NOMO-1 treated with DMSO at 0.1 percent for 48 hours (cell line): ENCODE data around the gene UGT8.
"Not testable (repeated sequence)": the region's sequence is repeated elsewhere in the genome, so short reads cannot be mapped to it uniquely, and the experiment has no call there.

Experiments
- DNase-seq: peaks from one replicate; lab custom pipeline; 2025; ENCODE audit not compliant: unreplicated experiment; lab: John Stamatoyannopoulos, UW

UGT8 gene

DNA sequence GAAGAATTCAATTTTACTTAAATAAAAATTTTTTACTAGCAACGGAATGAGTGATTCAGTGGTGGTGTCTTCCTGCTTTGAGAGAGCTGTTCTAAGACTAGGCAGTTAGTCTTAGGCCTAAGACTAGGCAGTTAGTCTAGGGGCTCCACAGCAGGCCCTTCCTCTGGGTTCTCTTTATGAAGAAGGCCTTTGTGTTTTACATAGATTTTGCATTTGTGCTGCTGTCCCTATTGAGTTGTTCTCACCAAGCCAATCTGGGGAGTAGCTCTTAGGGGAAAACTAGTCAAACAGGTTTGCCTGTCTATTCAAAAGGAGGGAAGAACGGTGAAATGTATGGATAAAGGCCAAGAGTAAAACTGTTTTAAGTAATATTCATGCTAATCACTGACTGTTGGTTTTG lies 7.6 kb downstream of the UGT8 start:
- no peak for DNase-seq

DNA sequence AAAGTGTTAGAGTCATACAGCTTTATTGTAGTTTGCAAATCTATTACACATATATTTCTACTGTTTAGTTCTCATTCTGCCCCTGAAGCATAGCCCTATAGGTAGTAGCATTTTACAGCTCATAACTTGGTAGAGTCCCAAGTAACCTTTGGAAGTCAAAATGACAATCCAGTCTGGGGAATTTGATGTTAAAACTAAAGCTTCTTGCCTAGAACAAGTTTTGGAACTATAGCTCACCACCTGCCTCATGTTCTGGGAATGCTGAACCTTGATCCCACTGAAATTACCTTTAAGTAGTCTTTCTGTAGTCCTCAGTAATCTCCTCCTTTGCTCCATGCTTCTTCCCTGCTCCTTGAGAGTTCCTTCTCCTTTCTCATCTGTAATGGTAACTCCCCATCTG lies 8.4 kb downstream of the UGT8 start:
- no peak for DNase-seq

DNA sequence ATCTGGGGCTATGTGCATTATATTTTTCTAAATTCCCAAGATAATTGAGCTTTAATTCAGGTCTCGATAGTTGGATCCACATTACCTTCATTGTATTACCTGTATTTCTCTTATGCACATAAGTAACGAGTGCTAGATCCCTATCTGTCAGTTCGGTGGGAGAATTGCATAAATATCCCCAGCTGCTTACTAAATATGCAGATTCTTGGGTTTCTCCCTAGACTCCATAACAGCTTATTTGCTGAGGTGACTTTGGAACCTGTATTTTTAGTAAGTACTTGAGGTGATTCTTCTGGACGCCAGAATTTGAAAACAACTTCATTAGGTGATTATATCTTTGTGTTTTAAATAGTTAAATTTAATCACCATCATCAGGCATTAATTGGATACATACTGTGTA lies 15.0 kb downstream of the UGT8 start:
- DNase-seq, result no peak

GRCh38 chr4:114615435-114615834 lies 16.8 kb downstream of the UGT8 start:
- DNase-seq, result no peak

DNA sequence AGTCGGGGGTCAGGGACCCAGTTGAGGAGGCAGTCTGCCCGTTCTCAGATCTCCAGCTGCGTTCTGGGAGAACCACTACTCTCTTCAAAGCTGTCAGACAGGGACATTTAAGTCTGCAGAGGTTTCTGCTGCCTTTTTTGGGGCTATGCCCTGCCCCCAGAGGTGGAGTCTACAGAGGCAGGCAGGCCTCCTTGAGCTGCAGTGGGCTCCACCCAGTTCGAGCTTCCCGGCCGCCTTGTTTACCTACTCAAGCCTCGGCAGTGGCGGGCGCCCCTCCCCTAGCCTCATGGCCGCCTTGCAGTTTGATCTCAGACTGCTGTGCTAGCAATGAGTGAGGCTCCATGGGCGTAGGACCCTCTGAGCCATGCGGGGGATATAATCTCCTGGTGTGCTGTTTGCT lies 17.4 kb downstream of the UGT8 start:
- not testable (repeated sequence) for DNase-seq

- no peak for DNase-seq
These were observed 27.6 kb downstream of the UGT8 start for GRCh38 chr4:114626196-114626595.

- DNase-seq, result no peak
These were observed 37.8 kb downstream of the UGT8 start for GRCh38 chr4:114636192-114636935.

GRCh38 chr4:114642173-114642780 lies 43.7 kb downstream of the UGT8 start:
- DNase-seq, result no peak

DNA sequence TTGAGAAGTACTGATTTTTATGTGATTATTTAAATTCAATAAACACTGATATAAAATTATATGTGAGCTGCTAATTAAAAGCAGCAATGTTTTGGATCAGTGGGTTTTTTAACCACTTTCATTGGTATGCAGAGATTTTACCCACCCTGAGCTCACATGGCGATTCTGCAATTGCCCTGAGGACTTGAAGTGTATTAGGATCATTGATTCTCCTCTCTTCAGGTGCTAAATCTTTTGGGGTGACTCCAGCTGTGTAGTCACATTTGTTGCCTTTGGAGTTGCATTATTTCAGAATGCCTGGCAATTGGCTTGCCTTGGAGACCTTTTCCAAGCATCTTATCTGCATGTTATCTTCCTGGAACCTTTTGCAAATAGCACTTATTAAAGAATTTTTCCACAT lies 51.3 kb downstream of the UGT8 start:
- DNase-seq, result no peak

GRCh38 chr4:114653675-114654074 lies 55.1 kb downstream of the UGT8 start:
- DNase-seq, result no peak

- no peak for DNase-seq
These were observed 56.0 kb downstream of the UGT8 start for GRCh38 chr4:114654592-114654991.

- no peak for DNase-seq
These were observed 59.6 kb downstream of the UGT8 start for GRCh38 chr4:114658179-114658578.

DNA sequence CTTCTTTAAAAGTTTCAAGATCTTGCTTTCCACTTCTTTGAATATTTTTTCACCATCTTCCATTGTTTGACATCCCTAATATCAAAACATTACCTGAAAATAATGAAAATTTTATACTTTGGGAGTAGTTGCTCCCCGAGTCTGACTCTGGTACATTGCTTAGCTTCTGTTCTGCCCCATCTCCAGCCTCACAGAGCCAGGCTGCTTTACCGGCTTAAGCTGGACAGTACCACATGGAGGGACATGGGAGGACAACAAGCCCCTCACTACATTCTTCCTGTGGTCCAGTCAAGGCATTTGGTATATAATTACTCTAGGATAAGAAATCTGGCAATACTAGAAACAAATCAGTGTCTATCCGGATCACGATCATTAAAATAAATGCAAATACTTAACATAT lies 60.2 kb downstream of the UGT8 start:
- no peak for DNase-seq

DNA sequence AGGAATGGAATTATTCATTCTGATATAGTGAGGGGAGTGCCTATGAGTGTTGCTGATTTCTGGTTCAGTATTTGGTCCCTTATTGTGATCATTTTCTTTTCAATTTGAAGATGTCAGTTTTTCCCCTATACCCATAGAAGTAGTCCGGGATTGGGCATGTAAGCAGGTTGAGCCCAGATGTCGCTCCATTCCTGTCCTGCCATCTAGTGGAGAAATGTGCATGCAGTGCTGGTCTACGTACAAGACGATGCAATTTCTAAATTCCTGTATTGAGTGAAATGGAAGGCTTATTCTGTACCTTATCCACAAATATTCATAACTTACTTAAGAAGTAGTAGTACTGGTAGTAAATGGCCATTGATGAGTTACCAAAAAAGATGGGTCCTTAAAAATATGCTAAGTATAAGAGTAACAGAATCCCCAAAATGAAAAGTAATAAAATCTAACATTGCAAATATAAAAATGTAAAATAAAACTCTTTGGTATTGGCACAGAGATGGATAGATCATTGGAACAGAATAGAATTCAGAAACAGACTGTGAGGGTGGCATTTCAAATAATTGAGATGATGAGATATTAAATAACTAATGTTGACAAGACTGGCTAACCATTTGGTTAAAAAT lies 60.9 kb downstream of the UGT8 start:
- DNase-seq, result peak; percentile 38

DNA sequence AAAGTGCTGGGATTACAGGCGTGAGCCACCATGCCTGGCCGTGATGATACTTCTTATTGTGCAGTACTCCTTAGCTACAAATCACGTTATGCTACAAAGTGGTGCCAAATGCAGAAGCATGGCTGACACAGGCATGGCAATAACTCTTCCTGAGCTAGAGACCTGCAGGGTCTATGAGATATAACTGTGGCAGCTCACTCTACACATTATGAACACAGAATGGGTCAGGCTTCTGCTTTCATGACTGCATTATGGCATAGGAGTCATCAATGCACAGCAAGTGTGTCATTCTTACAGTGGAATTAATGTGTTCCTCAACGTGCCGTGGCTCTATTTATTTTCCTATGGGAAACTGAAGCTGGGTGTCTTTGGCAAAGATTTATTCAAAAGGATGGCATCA lies 64.5 kb downstream of the UGT8 start:
- no peak for DNase-seq

DNA sequence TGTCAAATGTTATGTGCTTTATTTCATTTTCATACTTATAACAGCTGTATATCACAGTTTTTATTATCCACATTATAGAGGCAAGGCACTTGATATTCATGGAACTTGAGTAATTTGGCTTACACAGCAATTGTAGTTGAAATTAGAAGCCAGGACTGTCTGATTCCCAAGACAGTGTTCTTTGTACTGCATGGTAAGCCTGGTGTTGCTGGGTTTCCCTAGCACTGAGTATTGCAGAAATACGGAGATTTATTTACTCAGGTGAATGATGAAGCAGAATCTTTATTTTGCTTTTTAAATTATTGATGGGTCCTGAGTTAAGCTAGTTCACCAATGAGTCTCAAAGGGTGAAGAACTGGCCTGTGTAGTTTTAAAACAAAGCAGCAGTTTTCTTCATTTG lies 70.0 kb downstream of the UGT8 start:
- no peak for DNase-seq

GRCh38 chr4:114670733-114671132 lies 72.1 kb downstream of the UGT8 start:
- DNase-seq, result not testable (repeated sequence)

- no peak for DNase-seq
These were observed 74.7 kb downstream of the UGT8 start for GRCh38 chr4:114673306-114673705.

DNA sequence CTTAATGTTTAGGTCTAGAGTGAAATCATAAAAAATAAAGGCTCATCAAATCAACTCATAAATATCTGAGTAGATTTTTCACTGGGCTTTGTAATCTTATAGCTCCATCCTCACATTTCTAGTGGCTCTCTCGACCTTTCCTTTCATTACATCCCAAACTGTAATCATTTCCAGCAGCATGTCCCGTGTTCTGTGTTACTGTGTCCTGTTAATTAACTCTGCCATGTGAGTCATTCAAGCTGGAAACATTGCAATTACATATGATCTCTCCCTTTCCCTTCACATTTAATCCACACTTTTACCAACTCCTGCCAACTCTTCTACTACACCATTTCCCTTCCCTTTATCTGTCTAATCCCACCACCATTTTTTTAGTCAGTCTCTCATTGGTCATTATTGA lies 75.5 kb downstream of the UGT8 start:
- DNase-seq, result no peak

DNA sequence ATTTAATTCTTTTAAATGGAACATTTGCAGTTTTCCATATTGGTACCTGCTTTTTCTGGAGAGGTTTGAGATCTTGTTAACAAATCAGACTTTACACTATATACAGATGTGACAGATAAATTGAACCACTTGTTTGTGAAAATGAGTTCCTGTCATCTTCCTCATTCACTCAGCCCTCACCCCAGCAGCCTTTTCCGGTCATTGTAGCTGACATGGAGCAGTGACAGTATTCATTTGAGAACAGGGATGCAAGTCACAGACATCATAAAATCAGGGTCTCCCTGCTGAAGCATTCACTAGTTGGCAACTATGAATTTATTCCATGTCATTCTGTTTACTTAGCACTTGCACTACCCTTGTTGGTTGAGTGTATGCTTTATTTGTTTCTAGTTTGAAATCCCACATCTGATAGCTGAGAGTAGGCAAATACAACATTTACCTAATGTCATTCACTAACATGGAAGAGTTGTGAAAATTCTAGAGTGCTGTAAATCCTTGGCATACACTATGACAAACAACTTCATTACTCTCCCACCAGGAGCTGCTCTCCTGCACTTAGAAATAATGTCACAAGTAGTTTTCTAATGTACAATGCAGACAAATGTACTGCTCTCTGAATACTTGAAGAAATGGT lies 78.9 kb downstream of the UGT8 start:
- DNase-seq, result no peak

DNA sequence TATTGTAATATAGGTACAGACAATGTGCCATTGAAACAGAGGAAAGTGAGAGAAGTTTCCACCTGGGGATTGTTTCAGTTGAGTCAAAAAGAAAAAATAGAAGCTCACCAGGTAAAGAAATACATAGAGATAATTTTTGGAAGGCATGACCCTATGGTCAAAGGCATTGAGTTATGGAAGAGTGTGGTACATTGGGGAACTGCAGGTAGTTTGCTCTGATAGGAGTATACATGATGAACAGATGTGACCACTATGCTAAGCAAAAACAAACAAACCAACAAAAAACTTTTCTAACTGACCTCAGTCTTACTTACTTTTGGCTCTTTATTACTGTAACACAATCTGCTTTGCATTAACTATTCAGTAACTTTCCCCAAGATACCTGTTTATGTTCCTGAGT lies 85.9 kb downstream of the UGT8 start:
- DNase-seq, result no peak

- DNase-seq, result no peak
These were observed 89.5 kb downstream of the UGT8 start for GRCh38 chr4:114688059-114688458.
